Measurements from ENCODE around the gene LUZP4.
A peak's percentile ranks its signal among the peaks of the same experiment; 100 is the strongest.
"Not testable (repeated sequence)": the region's sequence is repeated elsewhere in the genome, so short reads cannot be mapped to it uniquely, and the experiment has no call there.

Gene LUZP4

DNA sequence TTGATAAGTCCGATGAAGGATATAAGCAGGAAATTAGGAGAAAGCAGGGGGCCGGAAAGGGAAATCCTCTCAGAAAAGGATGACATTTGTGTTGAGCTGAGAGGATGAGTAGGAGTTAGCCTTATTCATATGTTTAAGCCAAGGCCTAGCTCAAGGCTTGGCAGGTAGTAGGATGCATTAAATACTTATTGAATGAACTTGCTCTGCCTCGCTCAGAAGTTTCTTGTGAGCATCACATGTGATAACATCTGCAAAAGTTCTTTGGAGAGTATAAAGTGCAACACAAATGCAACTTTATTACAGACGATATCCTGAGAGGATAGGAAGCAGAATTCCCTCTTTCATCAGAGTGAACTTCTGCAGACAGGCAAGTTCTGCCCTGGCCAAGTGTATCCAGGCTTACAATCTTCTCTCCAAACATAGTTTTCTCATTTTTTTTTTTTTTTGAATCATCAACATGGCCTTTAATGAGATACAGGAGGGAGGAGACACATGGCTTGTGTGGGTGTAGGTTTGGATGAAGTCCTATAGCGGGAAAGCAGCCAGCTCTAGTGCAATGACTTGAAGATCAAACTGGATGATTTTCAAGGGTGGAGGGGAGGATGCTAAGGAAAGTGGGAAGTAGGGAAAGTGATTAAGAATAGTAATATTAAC lies 48.1 kb downstream of the LUZP4 start:
- DNase-seq = no peak

DNA sequence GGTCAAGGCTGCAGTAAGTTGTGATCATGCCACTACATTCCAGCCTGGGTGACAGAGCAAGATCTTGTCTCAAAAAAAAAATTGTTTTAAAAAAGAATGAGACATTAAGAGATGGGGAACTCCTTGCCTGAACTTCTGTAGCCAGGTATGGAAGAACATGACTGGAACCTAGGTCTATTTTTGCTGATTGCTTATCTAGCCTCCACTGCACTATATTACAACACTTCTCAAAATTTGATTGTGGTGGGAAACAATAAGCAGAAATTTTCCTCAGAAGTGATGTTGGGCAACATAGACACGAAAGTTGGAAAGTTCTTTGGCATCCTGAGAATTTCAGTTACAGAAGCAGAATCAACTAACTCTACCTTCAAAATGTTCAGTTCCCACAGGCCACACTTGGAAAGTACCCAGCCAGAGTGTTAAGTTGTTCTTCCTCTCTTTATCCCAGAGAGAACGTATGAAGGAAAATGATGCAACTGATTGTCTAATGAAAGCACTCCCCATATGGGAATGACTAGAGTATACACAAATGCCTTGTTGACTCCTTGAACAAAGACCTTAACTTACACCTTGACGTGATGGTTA lies 50.0 kb downstream of the LUZP4 start:
- DNase-seq = no peak

DNA sequence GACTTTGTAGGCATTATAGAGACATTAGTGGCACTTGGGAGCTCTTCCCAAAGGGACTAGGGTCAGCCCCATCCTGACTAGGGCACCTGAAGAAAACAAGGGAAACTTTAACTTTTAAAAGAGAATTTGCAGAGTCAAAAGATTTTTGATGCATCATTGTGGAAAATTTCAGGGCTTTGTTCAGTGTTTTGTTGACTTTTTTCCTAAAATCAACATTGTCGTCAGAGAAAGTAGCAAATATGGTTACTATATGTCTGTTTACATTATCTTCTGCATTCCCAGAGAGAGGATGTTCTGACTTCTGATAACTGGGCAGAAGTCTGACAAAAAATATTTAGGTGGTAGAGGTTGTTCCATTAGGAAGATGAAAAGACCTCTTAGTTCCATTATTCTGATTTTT lies 51.9 kb downstream of the LUZP4 start:
- DNase-seq = no peak

GRCh38 chrX:115344885-115345614 lies 55.5 kb downstream of the LUZP4 start:
- DNase-seq = peak in 54 of 56 donors; percentile 0 to 85 (median 58)

DNA sequence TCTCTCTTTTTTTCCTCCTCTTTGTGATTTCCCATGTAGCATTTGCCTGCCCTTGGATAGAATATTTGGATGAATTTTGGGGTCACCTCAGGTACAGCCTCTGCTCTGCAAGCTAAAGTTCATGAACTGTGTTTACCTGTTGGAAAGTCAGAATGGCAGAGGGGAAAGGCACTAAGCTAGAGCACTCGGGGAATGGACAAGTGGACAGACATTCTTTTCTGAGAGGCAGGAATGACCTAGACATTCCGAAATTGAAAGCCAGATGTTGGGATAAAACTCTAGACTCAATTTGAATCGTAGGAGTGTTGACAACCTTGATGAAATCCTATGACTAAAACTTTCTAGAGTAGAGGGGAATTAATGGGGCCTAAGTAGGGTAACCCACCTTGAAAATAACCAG lies 56.1 kb downstream of the LUZP4 start:
- no peak for DNase-seq

GRCh38 chrX:115346738-115347137 lies 57.2 kb downstream of the LUZP4 start:
- DNase-seq = not testable (repeated sequence)

DNA sequence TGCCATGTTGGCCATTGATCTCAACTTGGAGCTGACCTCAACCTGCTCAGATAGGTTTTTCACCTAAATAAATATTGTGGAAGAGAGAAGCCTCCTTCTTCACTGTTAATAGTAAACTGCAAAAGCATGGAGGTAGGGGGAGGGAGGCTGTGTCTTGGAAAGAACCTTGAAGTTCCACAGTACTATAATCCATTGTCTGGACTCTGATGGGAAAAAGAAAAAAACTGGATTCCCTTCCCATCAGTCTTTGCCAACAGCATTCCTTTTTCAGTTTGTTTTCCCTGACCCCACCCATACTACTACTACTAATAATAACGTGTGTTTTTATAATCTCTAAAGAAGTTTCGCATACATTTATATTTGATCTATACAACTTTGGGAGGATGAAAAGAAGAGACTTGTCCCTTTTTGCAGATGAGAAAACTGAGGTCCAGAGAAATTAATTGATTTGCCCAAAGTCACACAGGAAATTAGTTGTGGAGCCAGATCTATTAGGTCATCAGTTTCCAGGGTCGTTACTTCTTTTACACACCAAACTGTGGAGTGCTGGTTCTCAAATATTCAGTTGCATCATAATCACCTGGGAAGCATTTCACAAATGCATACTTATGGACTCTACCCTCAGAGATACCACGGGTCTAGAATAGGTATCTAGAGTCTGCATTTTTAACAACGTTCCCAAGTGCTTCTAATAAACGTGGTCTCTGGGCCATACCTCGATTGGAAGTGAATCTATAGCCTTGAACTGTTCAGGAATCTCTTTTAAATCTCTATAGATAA lies 59.1 kb downstream of the LUZP4 start:
- DNase-seq = no peak

GRCh38 chrX:115350711-115351381 lies 61.3 kb downstream of the LUZP4 start:
- no peak for DNase-seq

- no peak for DNase-seq
Measured at GRCh38 chrX:115356369-115356768, 66.9 kb downstream of the LUZP4 start.
